GM19035 (cell line): Measurements from ENCODE around the gene PPP6R2.
"Not testable (repeated sequence)": the region's sequence is repeated elsewhere in the genome, so short reads cannot be mapped to it uniquely, and the experiment has no call there.

Source experiments
- ATAC-seq: cut with Tn5 transposase; IDR thresholded peaks from one replicate; pipeline ENCODE4 v1.9.1; 2021; ENCODE audit not compliant: unreplicated experiment

PPP6R2 gene

DNA sequence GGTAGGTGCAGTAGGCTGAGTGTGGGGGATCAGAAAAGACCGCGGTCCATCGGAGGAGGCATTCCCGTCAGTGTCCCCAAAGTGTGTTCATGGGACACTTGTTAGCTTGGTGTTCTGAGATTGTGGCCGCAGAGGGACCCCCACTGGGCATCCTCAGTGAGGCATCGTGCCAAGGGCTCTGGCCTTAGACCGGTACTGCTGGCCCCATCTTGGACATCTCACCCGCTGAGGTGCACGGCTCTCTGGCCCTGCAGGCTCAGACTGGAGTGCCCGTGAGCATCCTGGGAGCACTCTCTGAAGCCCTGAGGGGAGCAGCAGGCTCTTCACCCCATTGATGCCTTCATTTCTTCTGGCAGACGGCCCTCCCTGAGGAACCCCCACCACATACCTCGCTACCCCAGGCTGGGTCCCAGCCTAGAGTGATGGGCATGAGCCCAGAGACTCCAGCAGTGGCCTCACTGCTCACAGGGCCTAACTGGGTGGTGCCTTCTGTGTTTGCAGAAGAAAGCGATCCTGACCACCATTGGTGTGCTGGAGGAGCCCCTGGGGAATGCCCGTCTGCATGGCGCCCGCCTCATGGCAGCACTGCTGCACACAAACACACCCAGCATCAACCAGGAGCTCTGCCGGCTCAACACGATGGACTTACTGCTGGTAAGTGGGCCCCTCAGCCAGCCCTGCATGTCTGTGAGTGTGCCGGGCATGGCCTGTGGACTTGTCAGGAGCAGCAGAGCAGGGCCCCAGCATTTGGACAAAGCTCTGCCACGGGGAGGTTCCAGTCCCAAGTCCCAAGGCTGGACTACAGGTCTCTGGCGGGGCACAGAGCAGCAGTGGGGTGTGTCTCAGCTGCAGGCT, 80.1 kb downstream of the PPP6R2 start:
- no peak for ATAC-seq

DNA sequence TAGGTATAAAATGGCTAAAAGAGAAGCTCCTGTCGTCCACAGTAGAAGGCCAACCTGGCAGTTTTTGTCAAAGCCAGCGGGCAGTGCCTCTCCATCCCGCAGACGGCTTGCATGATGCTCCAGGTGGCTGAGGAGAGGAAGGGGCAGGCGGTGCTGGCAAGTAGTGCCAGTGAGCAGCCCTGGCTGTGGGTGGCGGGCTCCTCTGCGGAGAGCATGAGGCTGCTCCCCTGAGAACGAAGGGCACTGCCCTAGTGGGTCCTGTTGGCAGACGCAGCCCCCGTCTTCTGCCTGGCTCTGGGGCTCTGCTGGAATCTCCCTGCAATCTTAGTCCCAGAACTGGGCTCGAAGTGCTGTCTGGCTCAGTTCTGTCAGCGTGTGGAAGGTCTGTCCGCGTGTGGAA, 80.8 kb downstream of the PPP6R2 start:
- ATAC-seq: no peak

DNA sequence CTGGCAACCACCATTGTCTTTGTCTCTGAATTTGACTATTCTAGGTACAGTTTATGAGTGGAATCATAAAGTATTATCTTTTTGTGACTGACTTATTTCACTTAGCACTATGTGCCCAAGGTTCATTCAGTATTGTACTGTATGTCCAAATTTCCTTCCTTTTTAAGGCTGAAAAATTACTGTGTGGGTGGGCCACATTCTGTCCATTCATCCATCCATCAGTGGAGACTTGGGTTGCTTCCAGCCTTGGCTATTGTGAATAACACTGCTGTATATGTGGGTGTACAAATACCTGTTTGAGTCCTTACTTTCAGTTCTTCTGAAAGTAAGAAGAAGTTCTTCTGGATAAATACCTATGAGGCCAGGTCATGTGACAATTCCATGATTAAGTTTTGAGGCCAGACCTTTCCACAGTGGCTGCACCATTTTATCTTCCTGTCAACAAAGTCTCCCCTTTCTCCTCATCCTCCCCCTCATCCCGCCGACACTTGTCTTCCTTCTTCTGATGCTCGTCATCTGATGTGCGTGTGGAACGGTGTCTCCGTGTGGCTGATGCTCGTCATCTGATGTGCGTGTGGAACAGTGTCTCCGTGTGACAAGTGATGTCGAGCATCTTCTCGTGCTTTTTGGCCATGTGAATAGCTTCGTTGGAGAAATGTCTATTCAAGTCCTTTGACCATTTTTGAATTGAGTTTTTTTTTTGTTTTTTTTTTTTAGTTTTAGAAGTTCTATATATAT, 82.2 kb downstream of the PPP6R2 start:
- no peak for ATAC-seq

DNA sequence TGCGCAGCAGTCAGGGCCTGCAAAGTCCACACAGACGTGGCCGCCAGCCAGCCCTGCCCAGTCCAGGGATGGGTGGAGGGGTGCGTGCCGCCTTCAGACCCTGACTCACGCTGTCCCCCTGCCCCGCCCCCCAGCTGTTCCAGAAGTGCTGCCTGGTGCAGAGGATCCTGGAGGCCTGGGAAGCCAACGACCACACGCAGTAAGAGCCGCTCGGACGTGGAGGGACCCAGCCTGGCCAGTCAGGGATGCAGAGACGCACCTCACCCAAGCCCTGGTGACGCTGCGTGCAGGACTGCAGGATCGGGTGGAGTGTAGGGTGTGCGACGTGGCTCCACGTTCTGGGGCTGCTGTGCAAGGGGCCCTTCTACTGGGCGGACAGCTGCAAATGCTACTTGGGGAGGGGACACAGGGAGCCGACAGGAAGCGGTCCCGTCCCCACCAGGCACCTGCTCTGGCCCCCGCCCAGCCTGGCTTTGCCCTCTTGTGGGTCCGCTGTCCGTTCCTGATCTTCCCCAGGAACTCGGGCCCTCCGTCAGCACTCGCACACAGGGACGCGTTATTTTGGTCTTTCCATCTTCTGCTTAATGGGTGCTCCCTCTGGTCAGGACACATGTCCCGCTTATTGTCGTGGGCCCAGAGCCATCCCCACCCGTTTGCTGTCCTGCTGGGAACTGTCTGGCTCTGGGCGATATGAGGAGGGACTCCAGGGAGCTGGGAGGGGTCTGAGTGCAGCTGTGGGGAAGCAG, 89.2 kb downstream of the PPP6R2 start:
- ATAC-seq: no peak

DNA sequence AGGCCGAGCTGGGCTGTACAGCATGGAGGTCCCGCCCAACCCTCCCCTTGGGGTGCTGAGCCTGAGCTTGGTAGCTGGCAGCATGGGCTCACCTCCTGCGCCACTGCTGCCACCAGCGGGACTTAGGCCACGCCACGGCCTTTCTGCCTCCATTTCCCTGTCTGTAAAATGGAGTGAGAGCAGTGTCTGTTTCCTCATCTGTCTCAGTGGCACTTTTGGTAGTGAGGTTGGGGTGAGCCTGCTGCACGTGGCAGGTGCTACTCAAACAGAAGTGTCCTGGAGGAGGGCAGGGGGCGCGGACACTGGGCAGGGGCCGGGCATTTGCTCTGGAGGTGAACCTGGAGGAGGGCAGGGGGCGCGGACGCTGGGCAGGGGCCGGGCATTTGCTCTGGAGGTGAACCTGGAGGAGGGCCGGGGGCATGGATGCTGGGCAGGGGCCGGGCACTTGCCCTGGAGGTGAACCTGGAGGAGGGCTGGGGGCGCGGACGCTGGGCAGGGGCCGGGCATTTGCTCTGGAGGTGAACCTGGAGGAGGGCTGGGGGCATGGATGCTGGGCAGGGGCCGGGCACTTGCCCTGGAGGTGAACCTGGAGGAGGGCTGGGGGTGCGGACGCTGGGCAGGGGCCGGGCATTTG, 89.9 kb downstream of the PPP6R2 start:
- not testable (repeated sequence) for ATAC-seq

GRCh38 chr22:50434849-50435248, 91.7 kb downstream of the PPP6R2 start:
- no peak for ATAC-seq

- no peak for ATAC-seq
These were observed 92.3 kb downstream of the PPP6R2 start for GRCh38 chr22:50435291-50436014.

- ATAC-seq: no peak
These were observed 93.1 kb downstream of the PPP6R2 start for GRCh38 chr22:50436015-50436830.

- ATAC-seq: no peak
These were observed 93.8 kb downstream of the PPP6R2 start for GRCh38 chr22:50436841-50437341.

- no peak for ATAC-seq
These were observed 94.6 kb downstream of the PPP6R2 start for GRCh38 chr22:50437511-50438304.

DNA sequence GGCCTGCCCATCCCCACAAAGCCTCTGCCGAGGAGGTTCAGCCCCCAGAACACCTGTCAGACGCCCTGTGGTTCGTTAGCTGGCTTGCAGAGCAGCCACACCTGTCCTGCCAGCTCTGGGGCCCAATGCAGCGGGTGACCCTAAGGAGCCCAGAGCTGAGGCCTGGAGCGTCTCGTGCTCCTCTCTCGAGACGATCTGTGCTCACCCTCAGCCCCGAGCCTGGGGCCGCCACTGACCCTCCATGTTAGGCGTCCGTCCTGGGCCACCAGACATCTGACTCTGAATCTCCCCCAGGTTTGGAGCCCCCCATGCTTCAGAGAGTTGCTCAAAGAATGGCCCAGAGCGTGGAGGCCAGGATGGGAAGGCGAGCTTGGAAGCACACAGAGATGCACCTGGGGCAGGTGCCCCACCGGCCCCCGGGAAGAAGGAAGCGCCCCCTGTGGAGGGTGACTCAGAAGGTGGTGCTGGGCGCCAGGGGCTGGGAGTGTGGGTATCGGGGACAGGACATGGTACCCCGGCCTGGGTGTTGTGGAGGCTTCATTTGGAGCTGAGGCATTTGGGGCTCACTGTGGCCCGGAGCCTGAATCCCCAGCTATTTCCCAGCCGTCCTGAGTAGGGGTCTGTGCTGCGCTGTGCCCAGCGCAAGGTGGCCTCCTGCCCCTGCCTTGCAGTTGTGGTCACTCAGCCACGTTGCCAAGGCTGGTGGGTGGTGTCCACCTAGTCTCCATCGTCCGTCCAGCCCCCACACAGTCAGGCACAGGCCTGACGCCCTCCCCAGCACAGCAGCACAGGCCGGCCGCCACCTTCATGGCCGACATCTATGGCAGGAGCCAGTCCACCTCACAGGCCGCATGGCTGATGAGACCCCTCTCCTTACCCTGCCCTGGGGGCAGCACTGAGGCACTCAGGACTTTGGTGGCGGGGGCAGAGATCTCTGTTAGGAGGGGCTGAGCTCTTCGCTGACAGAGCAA, 95.5 kb downstream of the PPP6R2 start:
- ATAC-seq: no peak

- no peak for ATAC-seq
These were observed 96.3 kb downstream of the PPP6R2 start for GRCh38 chr22:50439314-50439870.

GRCh38 chr22:50439871-50440331, 96.8 kb downstream of the PPP6R2 start:
- no peak for ATAC-seq

GRCh38 chr22:50440544-50441249, 97.6 kb downstream of the PPP6R2 start:
- ATAC-seq: no peak

DNA sequence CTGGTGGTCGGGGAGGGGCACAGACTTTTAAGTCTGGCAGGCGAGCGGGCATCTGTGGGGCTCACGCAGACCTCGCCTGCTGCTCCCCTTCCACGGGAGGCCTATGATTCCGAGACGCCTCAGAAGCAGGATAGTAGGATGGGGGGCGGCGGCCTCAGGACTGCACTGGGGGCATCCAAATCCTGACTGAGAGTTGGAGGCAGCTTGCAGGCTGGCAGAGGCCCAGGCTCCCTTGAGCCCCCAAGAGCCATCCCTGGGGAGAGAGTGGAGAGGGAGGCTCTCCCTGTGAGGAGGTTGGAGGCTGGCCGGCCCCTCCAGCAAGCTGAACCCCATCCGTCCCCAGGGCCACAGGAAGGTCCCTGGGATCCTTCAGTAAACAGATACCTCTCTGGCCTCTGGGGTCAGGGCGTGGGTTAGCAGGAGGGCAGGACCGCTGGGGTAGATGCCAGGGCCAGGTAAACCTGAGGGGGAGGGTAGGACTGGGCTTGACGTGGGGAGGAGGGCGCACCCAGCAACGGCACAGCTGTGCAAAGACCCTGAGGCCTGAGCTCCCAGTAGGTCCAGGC, 98.4 kb downstream of the PPP6R2 start:
- ATAC-seq: no peak

- ATAC-seq: no peak
These were observed 100.1 kb downstream of the PPP6R2 start for GRCh38 chr22:50443197-50443596.
